Measurements from ENCODE around the gene SLAMF1.

The SLAMF1 gene

GRCh38 chr1:160645386-160646130 lies 1.3 kb downstream of the SLAMF1 start:
- no peak for TF ChIP-seq POLR2A (IDR thresholded peaks at IDR 0.05; ENCODE audit: extremely low read depth, insufficient read length)
- TF ChIP-seq MYC (IDR thresholded peaks at IDR 0.05; ENCODE audit: low read depth, low read length): no peak
- TF ChIP-seq CTCF (IDR thresholded peaks at IDR 0.05; ENCODE audit: low read depth, low read length): no peak
- TF ChIP-seq, protein P1, sequence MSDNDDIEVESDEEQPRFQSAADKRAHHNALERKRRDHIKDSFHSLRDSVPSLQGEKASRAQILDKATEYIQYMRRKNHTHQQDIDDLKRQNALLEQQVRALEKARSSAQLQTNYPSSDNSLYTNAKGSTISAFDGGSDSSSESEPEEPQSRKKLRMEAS (IDR thresholded peaks at IDR 0.05; ENCODE audit: low read depth, low read length): no peak
- DNase-seq (ENCODE audit: low read depth): no peak
- no peak overlapping the region for H3K4me3 ChIP-seq (ENCODE audit: low read depth, low read length)

GRCh38 chr1:160644399-160644798 lies 2.4 kb downstream of the SLAMF1 start:
- TF ChIP-seq, protein P1 (IDR thresholded peaks at IDR 0.05; ENCODE audit: low read depth, low read length): no peak
- TF ChIP-seq MYC (IDR thresholded peaks at IDR 0.05; ENCODE audit: low read depth, low read length) (no peak), POLR2A (IDR thresholded peaks at IDR 0.05; ENCODE audit: extremely low read depth, insufficient read length) (no peak), CTCF (IDR thresholded peaks at IDR 0.05; ENCODE audit: low read depth, low read length) (no peak)
- no peak for DNase-seq (ENCODE audit: low read depth)
- H3K4me3 ChIP-seq (ENCODE audit: low read depth, low read length): no peak overlapping the region

GRCh38 chr1:160643138-160643537 lies 3.7 kb downstream of the SLAMF1 start:
- DNase-seq (ENCODE audit: low read depth): no peak
- no peak overlapping the region for H3K4me3 ChIP-seq (ENCODE audit: low read depth, low read length)
- TF ChIP-seq MYC (IDR thresholded peaks at IDR 0.05; ENCODE audit: low read depth, low read length): no peak
- no peak for TF ChIP-seq CTCF (IDR thresholded peaks at IDR 0.05; ENCODE audit: low read depth, low read length)
- TF ChIP-seq, protein P1 (IDR thresholded peaks at IDR 0.05; ENCODE audit: low read depth, low read length): no peak
- TF ChIP-seq POLR2A (IDR thresholded peaks at IDR 0.05; ENCODE audit: extremely low read depth, insufficient read length): no peak

- no peak for DNase-seq (ENCODE audit: low read depth)
- TF ChIP-seq POLR2A (IDR thresholded peaks at IDR 0.05; ENCODE audit: extremely low read depth, insufficient read length) (no peak), MYC (IDR thresholded peaks at IDR 0.05; ENCODE audit: low read depth, low read length) (no peak), CTCF (IDR thresholded peaks at IDR 0.05; ENCODE audit: low read depth, low read length) (no peak)
- TF ChIP-seq, protein P1 (IDR thresholded peaks at IDR 0.05; ENCODE audit: low read depth, low read length): no peak
- no peak overlapping the region for H3K4me3 ChIP-seq (ENCODE audit: low read depth, low read length)
These were observed 4.6 kb downstream of the SLAMF1 start for GRCh38 chr1:160642281-160642644.

DNA sequence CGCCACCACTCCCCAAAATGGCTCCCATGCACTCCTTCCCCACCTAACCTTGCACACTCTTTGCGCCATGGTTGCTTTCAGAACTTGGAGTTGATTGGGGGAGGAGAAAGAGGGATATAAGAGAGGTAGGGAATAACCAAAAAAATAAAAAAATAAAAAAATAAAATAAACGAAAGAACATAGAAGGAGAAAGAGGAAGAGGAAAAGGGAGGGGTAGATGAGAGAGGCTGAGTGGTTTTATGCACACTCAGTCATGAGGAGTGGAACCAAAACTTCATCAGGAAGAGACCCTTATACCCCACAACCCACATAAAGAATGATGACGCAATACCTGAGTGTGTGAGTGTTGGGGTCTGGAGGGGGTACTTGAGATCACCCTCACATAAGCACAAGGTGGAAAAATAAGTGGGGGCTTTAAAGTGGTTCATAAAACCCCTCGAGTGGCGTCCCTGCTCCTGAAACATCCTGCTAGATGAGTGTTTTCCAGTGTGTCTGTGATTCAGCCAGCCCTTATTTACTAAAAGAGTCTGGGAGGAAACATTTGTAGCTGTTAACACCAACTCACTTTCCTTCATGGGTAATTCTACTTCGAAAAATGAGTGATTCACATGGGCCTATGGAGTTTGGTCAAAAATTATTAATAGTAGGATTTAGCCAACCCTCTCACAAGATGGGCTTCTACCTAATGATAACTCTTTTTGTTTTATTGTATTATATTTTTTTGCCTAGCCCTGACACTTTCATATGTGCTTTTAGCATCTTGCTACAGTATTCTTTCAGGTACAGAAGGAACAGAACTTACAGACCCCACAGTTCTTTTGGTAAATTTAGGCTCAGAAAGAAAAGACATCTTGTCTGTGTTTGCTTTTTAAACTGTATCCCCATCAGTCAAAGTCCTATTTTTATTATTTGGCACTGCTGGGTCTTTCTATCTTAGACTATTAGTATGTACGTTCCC lies 5.2 kb downstream of the SLAMF1 start:
- DNase-seq (ENCODE audit: low read depth): peak; percentile 58
- TF ChIP-seq MYC (IDR thresholded peaks at IDR 0.05; ENCODE audit: low read depth, low read length): no peak
- no peak for TF ChIP-seq CTCF (IDR thresholded peaks at IDR 0.05; ENCODE audit: low read depth, low read length)
- TF ChIP-seq, protein P1 (IDR thresholded peaks at IDR 0.05; ENCODE audit: low read depth, low read length): no peak
- H3K4me3 ChIP-seq (ENCODE audit: low read depth, low read length): no peak overlapping the region
